Esophagus squamous epithelium (tissue), 4 donors: Measurements from ENCODE around the gene NAV3.

ENCODE experiments used
- CTCF ChIP-seq, 6 experiments: fragments of 450-650 bp in 4 of 6; fragments of 200-600 bp in 2 of 6; sonication (generic) in 2 of 6; IDR thresholded peaks; one replicate each; pipeline ENCODE4 v1.5.1; 2016 to 2019; ENCODE audit warnings: antibody characterized with exemption in 6 of 6, mild to moderate bottlenecking in 4 of 6, moderate library complexity in 4 of 6
- POLR2A ChIP-seq, 4 donors: fragments of 450-650 bp; IDR thresholded peaks; one replicate each; pipeline ENCODE4 v1.6.1; 2017; ENCODE audit warnings: antibody characterized with exemption in 4 of 4, mild to moderate bottlenecking in 4 of 4, moderate library complexity in 3 of 4

GRCh38 chr12:78062786-78063185, 232.1 kb downstream of the NAV3 start:
- no peak for TF ChIP-seq POLR2A (IDR thresholded peaks at IDR 0.05)
- no peak for TF ChIP-seq CTCF (IDR thresholded peaks at IDR 0.05)
